NCI-H187 (cell line): ENCODE data around the gene PTPRK.

Experiments
- DNase-seq, 2 experiments: peaks; one replicate each; lab custom pipeline; 2025; lab: John Stamatoyannopoulos, UW

The PTPRK gene

GRCh38 chr6:128380891-128381290 lies 139.5 kb downstream of the PTPRK start:
- DNase-seq = no peak

GRCh38 chr6:128379577-128379976 lies 140.8 kb downstream of the PTPRK start:
- DNase-seq = no peak

- no peak for DNase-seq
Observed at GRCh38 chr6:128376952-128377503, 143.4 kb downstream of the PTPRK start.

GRCh38 chr6:128371136-128371535 lies 149.3 kb downstream of the PTPRK start:
- DNase-seq = no peak

GRCh38 chr6:128370072-128370471 lies 150.3 kb downstream of the PTPRK start:
- DNase-seq = no peak

- DNase-seq = no peak
Observed at GRCh38 chr6:128368213-128368944, 152.0 kb downstream of the PTPRK start.

GRCh38 chr6:128367437-128367836 lies 153.0 kb downstream of the PTPRK start:
- no peak for DNase-seq

GRCh38 chr6:128365520-128366160 lies 154.8 kb downstream of the PTPRK start:
- no peak for DNase-seq

GRCh38 chr6:128364766-128365519 lies 155.5 kb downstream of the PTPRK start:
- no peak for DNase-seq

GRCh38 chr6:128363020-128363813 lies 157.2 kb downstream of the PTPRK start:
- DNase-seq = no peak

- DNase-seq = no peak
Observed at GRCh38 chr6:128361378-128361777, 159.0 kb downstream of the PTPRK start.

GRCh38 chr6:128358244-128358776 lies 162.1 kb downstream of the PTPRK start:
- no peak for DNase-seq

- DNase-seq = no peak
Observed at GRCh38 chr6:128357392-128358130, 162.8 kb downstream of the PTPRK start.

GRCh38 chr6:128352366-128352765 lies 168.0 kb downstream of the PTPRK start:
- DNase-seq = no peak

GRCh38 chr6:128351255-128351514 lies 169.2 kb downstream of the PTPRK start:
- DNase-seq = no peak

GRCh38 chr6:128350416-128351254 lies 169.8 kb downstream of the PTPRK start:
- no peak for DNase-seq

GRCh38 chr6:128347123-128347522 lies 173.3 kb downstream of the PTPRK start:
- DNase-seq = no peak

- DNase-seq = no peak
Observed at GRCh38 chr6:128346569-128346968, 173.8 kb downstream of the PTPRK start.

GRCh38 chr6:128345278-128345677 lies 175.1 kb downstream of the PTPRK start:
- DNase-seq = no peak

- DNase-seq = no peak
Observed at GRCh38 chr6:128343706-128344105, 176.7 kb downstream of the PTPRK start.
